K562 (cell line): ENCODE measurements around the gene INSYN2B. TPM values are rescaled to one million over a fixed set of nuclear protein-coding genes. Genes with fewer than 3 reads are reported as not detected.

ENCODE experiments used
- ATAC-seq: fragments of 200-7000 bp; cut with Tn5 transposase; 3 replicates; pipeline ENCODE4 v1.9.1; 2020; ENCODE audit warnings: moderate library complexity
- BruUV-seq: library from RNA; stranded (reverse); fragments of 400-500 nt; replicated peaks from 2 replicates; lab custom pipeline; 2021; lab: Mats Ljungman, UMichigan
- CTCF ChIA-PET: fragments of 300-600 bp; formaldehyde crosslinking; extraction: SDS; loops from one replicate; lab custom pipeline; 2021; ENCODE audit warnings: low intra/inter-chr PET ratio; lab: Yijun Ruan, JAX
- POLR2A ChIA-PET: fragments of 300-600, 350-650 bp; sonication (Branson Sonifier 250); formaldehyde crosslinking; extraction: SDS; loops from one replicate; lab custom pipeline; 2021; ENCODE audit warnings: antibody characterized with exemption, inconsistent platforms; lab: Yijun Ruan, JAX
- DNase-seq, 4 experiments: peaks; one replicate each; pipeline versions ENCODE4 v3.0.0 to v3.0.0-alpha.2; 2011 to 2018; ENCODE audit warnings: low spot score in 3 of 4, mixed read lengths in 3 of 4; ENCODE audit errors: extremely low read depth in 1 of 4
- FAIRE-seq: peaks from 2 replicates; lab custom pipeline; 2011; peaks lifted over from hg19 to GRCh38; lab: Jason Lieb, UNC
- H2AFZ ChIP-seq: 2 replicates; pipeline ENCODE4 v1.6.0; 2011; ENCODE audit warnings: low read depth, low read length, control low read depth, inconsistent platforms
- H3K27ac ChIP-seq: fragments of 200-600 bp; 3 replicates; pipeline ENCODE4 v1.8.0; 2011; ENCODE audit warnings: low read depth, mild to moderate bottlenecking, control low read depth, inconsistent platforms, low read length, moderate library complexity, mixed read lengths; ENCODE audit errors: extremely low read depth
- H3K27me3 ChIP-seq, 2 experiments: fragments of 300-600 bp in 1 of 2; 2 replicates in 1 of 2; 3 replicates in 1 of 2; pipeline versions ENCODE4 v1.6.0 to v1.8.0; 2011; ENCODE audit warnings: inconsistent platforms in 2 of 2, low read length in 2 of 2, mild to moderate bottlenecking in 1 of 2, mixed read lengths in 1 of 2, moderate library complexity in 1 of 2; ENCODE audit not compliant: control insufficient read depth in 2 of 2, insufficient read depth in 2 of 2
- H3K36me3 ChIP-seq: fragments of 300-600 bp; 3 replicates; pipeline ENCODE4 v1.8.0; 2011; ENCODE audit warnings: mild to moderate bottlenecking, low read length, inconsistent platforms; ENCODE audit not compliant: control insufficient read depth, insufficient read depth
- H3K4me1 ChIP-seq, 2 experiments: fragments of 200-600 bp in 1 of 2; replicated peaks in 1 of 2; 2 replicates in 1 of 2; 3 replicates in 1 of 2; pipeline versions ENCODE4 v1.5.1 to v1.8.0; 2011; ENCODE audit warnings: inconsistent platforms in 2 of 2, low read length in 2 of 2, mild to moderate bottlenecking in 1 of 2, mixed read lengths in 1 of 2, moderate library complexity in 1 of 2; ENCODE audit not compliant: control insufficient read depth in 2 of 2, insufficient read depth in 2 of 2
- H3K4me2 ChIP-seq: 2 replicates; pipeline ENCODE4 v1.6.1; 2011; ENCODE audit warnings: low read length, control low read depth, inconsistent platforms, mixed read lengths; ENCODE audit not compliant: insufficient read depth
- H3K4me3 ChIP-seq: fragments of 200-600 bp; sonication (generic), shearing (Covaris generic); 2 replicates; pipeline ENCODE4 v1.5.1; 2016; ENCODE audit warnings: control low read depth, inconsistent platforms
- H3K79me2 ChIP-seq: fragments of 200-600 bp; 3 replicates; pipeline ENCODE4 v1.8.0; 2011; ENCODE audit warnings: low read length, inconsistent platforms; ENCODE audit not compliant: control insufficient read depth, insufficient read depth
- H3K9ac ChIP-seq, 2 experiments: 2 replicates each; pipeline versions ENCODE4 v1.6.0 to v1.6.1; 2011; ENCODE audit warnings: low read depth in 2 of 2, low read length in 2 of 2, control low read depth in 1 of 2, inconsistent platforms in 1 of 2, mild to moderate bottlenecking in 1 of 2, mixed read lengths in 1 of 2; ENCODE audit not compliant: insufficient read depth in 1 of 2
- H3K9me1 ChIP-seq: one replicate; pipeline ENCODE4 v1.6.0; 2011; ENCODE audit warnings: inconsistent platforms, mild to moderate bottlenecking, low read length, moderate library complexity; ENCODE audit not compliant: control insufficient read depth, insufficient read depth
- H3K9me3 ChIP-seq: replicated peaks from 2 replicates; pipeline ENCODE4 v1.5.1; 2011; ENCODE audit warnings: low read depth, low read length, inconsistent platforms; ENCODE audit not compliant: control insufficient read depth, insufficient read depth
- H4K20me1 ChIP-seq: replicated peaks from 2 replicates; pipeline ENCODE4 v1.6.1; 2011; ENCODE audit warnings: low read length, inconsistent platforms, mixed read lengths; ENCODE audit not compliant: control insufficient read depth, insufficient read depth
- BRD4 ChIP-seq: fragments of 200-600 bp; sonication (generic); IDR thresholded peaks from 2 replicates; pipeline ENCODE4 v1.6.1; 2017; ENCODE audit warnings: inconsistent platforms
- C11orf30 ChIP-seq: fragments of 450-650 bp; IDR thresholded peaks from 2 replicates; pipeline ENCODE4 v1.6.1; 2016; ENCODE audit warnings: low read depth, mild to moderate bottlenecking
- CBX5 ChIP-seq: IDR thresholded peaks from 2 replicates; pipeline ENCODE4 v1.6.1; 2014; ENCODE audit warnings: low read depth, borderline replicate concordance
- CREBBP ChIP-seq: IDR thresholded peaks from one replicate; pipeline ENCODE4 v1.6.1; 2012; ENCODE audit warnings: low read depth, mild to moderate bottlenecking, control low read depth, inconsistent platforms, low read length
- HDAC3 ChIP-seq: fragments of 450-650 bp; IDR thresholded peaks from 2 replicates; pipeline ENCODE4 v1.6.1; 2018; ENCODE audit warnings: borderline replicate concordance, mild to moderate bottlenecking, moderate library complexity; ENCODE audit not compliant: partially characterized antibody
- HDGF ChIP-seq: fragments of 450-650 bp; IDR thresholded peaks from 2 replicates; pipeline ENCODE4 v1.6.1; 2016
- HMBOX1 ChIP-seq: sonication (generic); IDR thresholded peaks from 2 replicates; pipeline ENCODE4 v1.6.1; 2016
- SMARCC2 ChIP-seq: fragments of 450-650 bp; IDR thresholded peaks from 2 replicates; pipeline ENCODE4 v1.6.1; 2017; ENCODE audit warnings: antibody characterized with exemption, moderate library complexity, mild to moderate bottlenecking, low read depth
- ZNF263 ChIP-seq: sonication (generic); formaldehyde crosslinking; IDR thresholded peaks from 2 replicates; pipeline ENCODE4 v1.8.0; 2022; ENCODE audit warnings: mild to moderate bottlenecking, missing genetic modification reagents, borderline replicate concordance
- ZNF324 ChIP-seq: fragments of 250-450 bp; sonication (Bioruptor Pico); IDR thresholded peaks from 2 replicates; pipeline ENCODE4 v1.4.0; 2020; ENCODE audit warnings: mild to moderate bottlenecking
- ZNF436 ChIP-seq: fragments of 250-450, 450-650 bp; sonication (Bioruptor Pico); formaldehyde crosslinking; IDR thresholded peaks from 2 replicates; pipeline ENCODE4 v1.7.0; 2020; ENCODE audit warnings: mild to moderate bottlenecking
- ZZZ3 ChIP-seq: fragments of 450-650 bp; IDR thresholded peaks from 2 replicates; pipeline ENCODE4 v1.6.1; 2016; ENCODE audit warnings: antibody characterized with exemption, mild to moderate bottlenecking, moderate library complexity
- WGBS: fragments of 100-300 bp; shearing (Covaris generic); methylation state at CpG from one replicate; pipeline ENCODE4 v1.1.6; 2016; ENCODE audit warnings: low coverage, mixed read lengths; ENCODE audit not compliant: insufficient coverage; ENCODE audit errors: missing lambda C conversion rate; 5-methylcytosine and 5-hydroxymethylcytosine counted together
- in situ Hi-C: fragments of 300-500 bp; cut with MboI; formaldehyde crosslinking; loops from 4 replicates; pipeline ENCODE4 v1.15.0; 2018; ENCODE audit warnings: inconsistent platforms, mixed read lengths
- intact Hi-C: fragments of 100-400 bp; cut with micrococcal nuclease; formaldehyde crosslinking; loops from 2 replicates; pipeline ENCODE4 v1.14.2; 2022
- polyA plus RNA-seq, 8 experiments: library from polyadenylated mRNA; depleted of rRNA in 4 of 8; stranded (reverse) in 5 of 8; unstranded in 3 of 8; fragments of >200 nt; fragmentation: Nextera tagmentation in 2 of 8; fragmentation: Illumina TruSeq in 1 of 8; extraction: Ambion mirVana in 2 of 8; extraction: Trizol in 1 of 8; gene quantifications; 2 replicates each; pipeline versions ENCODE4 v1.2.1 to v1.2.3, GENCODE V29; 2011 to 2014; ENCODE audit warnings: inconsistent platforms in 1 of 8, missing spikeins in 1 of 8
- total RNA-seq, 7 experiments: library from RNA; depleted of rRNA in 6 of 7; stranded (reverse); fragments of >200 nt in 6 of 7; fragmentation: Illumina TruSeq in 2 of 7; extraction: Trizol in 2 of 7; gene quantifications; 2 replicates each; pipeline versions ENCODE4 v1.2.1 to v1.2.3, GENCODE V29; 2011 to 2021; ENCODE audit warnings: low replicate concordance in 1 of 7
- TF ChIP-seq, protein P1 (sequence below): fragments of 450-650 bp; IDR thresholded peaks from 2 replicates; pipeline ENCODE4 v1.6.1; 2016; ENCODE audit warnings: borderline replicate concordance
- TF ChIP-seq, protein P2 (sequence below): conservative IDR thresholded peaks from 2 replicates; pipeline ENCODE4 v1.6.1; 2011; ENCODE audit warnings: low read depth, mild to moderate bottlenecking, low read length; ENCODE audit not compliant: control insufficient read depth
- TF ChIP-seq, protein P3 (sequence below): IDR thresholded peaks from 3 replicates; pipeline ENCODE4 v1.6.1; 2011; ENCODE audit warnings: borderline replicate concordance, mild to moderate bottlenecking, moderate library complexity; ENCODE audit not compliant: insufficient read length; ENCODE audit errors: extremely low read depth

INSYN2B gene
- total and polyA plus RNA-seq, 9 of the 15 experiments (the other 6 are each of a cell fraction or from before 2014, with no cell fraction given) = not detected

DNA sequence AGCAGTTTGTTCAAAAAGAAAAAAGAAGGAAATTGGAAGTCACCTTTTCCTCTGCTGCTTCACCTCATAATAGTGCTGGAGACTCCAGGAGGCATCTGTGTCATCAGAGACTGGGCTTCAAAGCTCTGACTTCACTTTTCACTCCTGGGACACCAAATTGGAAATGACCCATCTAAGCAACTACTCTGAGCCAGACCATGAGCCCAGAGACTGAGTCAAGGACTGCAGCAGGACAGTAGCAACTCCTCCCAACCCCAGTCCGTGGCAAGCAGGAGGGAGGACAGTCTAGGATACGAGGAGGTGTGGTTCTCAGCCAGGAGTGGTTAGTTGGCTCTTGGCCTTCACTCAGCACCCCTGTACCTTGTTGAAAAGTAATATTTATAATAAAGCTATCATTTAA is 131.5 kb downstream of the INSYN2B start:
- intact Hi-C loops = no loop called here
- H3K36me3 ChIP-seq = no peaks in the 10 kb centered on the region
- no peak for FAIRE-seq

More for the DNA sequence above, 131.5 kb downstream of the INSYN2B start:
- Histone ChIP-seq H3K9ac (no peak overlapping the region), H3K79me2 (no peaks in the 10 kb centered on the region), H3K9me1 (no peaks in the 10 kb centered on the region), H3K27ac (no peak overlapping the region), H3K4me2 (no peak overlapping the region), H4K20me1 (no peaks in the 10 kb centered on the region), H3K9me3 (peaks cover 6% of the 10 kb centered on the region), H3K4me3 (no peak overlapping the region), H3K27me3 (no peaks in the 10 kb centered on the region), H3K4me1 (no peaks in the 10 kb centered on the region), H2AFZ (no peak overlapping the region)
- in situ Hi-C loops = no loop called here
- no peak for DNase-seq
- no TSS peak for BruUV-seq
- CTCF ChIA-PET = no interaction called here
- POLR2A ChIA-PET = no interaction called here
- 6% methylated on average over 2 of the region's 2 CpGs for WGBS
- no peak for ATAC-seq
- TF ChIP-seq, protein P1, sequence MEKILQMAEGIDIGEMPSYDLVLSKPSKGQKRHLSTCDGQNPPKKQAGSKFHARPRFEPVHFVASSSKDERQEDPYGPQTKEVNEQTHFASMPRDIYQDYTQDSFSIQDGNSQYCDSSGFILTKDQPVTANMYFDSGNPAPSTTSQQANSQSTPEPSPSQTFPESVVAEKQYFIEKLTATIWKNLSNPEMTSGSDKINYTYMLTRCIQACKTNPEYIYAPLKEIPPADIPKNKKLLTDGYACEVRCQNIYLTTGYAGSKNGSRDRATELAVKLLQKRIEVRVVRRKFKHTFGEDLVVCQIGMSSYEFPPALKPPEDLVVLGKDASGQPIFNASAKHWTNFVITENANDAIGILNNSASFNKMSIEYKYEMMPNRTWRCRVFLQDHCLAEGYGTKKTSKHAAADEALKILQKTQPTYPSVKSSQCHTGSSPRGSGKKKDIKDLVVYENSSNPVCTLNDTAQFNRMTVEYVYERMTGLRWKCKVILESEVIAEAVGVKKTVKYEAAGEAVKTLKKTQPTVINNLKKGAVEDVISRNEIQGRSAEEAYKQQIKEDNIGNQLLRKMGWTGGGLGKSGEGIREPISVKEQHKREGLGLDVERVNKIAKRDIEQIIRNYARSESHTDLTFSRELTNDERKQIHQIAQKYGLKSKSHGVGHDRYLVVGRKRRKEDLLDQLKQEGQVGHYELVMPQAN = no peak
- TF ChIP-seq ZNF263 (CRISPR knock-in tag) = no peak
- TF ChIP-seq BRD4 = no peak
- no peak for TF ChIP-seq CBX5
- TF ChIP-seq, protein P2, sequence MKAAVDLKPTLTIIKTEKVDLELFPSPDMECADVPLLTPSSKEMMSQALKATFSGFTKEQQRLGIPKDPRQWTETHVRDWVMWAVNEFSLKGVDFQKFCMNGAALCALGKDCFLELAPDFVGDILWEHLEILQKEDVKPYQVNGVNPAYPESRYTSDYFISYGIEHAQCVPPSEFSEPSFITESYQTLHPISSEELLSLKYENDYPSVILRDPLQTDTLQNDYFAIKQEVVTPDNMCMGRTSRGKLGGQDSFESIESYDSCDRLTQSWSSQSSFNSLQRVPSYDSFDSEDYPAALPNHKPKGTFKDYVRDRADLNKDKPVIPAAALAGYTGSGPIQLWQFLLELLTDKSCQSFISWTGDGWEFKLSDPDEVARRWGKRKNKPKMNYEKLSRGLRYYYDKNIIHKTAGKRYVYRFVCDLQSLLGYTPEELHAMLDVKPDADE = no peak
- no peak for TF ChIP-seq ZNF436
- no peak for TF ChIP-seq ZZZ3
- TF ChIP-seq HMBOX1 = no peak
- no peak for TF ChIP-seq C11orf30
- no peak for TF ChIP-seq HDAC3
- no peak for TF ChIP-seq ZNF324 (CRISPR knock-in tag)
- no peak for TF ChIP-seq CREBBP
- TF ChIP-seq HDGF = no peak
- no peak for TF ChIP-seq SMARCC2
- TF ChIP-seq, protein P3, sequence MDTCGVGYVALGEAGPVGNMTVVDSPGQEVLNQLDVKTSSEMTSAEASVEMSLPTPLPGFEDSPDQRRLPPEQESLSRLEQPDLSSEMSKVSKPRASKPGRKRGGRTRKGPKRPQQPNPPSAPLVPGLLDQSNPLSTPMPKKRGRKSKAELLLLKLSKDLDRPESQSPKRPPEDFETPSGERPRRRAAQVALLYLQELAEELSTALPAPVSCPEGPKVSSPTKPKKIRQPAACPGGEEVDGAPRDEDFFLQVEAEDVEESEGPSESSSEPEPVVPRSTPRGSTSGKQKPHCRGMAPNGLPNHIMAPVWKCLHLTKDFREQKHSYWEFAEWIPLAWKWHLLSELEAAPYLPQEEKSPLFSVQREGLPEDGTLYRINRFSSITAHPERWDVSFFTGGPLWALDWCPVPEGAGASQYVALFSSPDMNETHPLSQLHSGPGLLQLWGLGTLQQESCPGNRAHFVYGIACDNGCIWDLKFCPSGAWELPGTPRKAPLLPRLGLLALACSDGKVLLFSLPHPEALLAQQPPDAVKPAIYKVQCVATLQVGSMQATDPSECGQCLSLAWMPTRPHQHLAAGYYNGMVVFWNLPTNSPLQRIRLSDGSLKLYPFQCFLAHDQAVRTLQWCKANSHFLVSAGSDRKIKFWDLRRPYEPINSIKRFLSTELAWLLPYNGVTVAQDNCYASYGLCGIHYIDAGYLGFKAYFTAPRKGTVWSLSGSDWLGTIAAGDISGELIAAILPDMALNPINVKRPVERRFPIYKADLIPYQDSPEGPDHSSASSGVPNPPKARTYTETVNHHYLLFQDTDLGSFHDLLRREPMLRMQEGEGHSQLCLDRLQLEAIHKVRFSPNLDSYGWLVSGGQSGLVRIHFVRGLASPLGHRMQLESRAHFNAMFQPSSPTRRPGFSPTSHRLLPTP = no peak
